GM19468 (cell line): ENCODE results near the gene SLC38A3.

Experiments used
- ATAC-seq: cut with Tn5 transposase; IDR thresholded peaks from one replicate; pipeline ENCODE4 v1.9.1; 2021; ENCODE audit warnings: mild to moderate bottlenecking, moderate library complexity, moderate number of reproducible peaks; ENCODE audit not compliant: unreplicated experiment; ENCODE audit errors: extremely low read depth

SLC38A3 gene

DNA sequence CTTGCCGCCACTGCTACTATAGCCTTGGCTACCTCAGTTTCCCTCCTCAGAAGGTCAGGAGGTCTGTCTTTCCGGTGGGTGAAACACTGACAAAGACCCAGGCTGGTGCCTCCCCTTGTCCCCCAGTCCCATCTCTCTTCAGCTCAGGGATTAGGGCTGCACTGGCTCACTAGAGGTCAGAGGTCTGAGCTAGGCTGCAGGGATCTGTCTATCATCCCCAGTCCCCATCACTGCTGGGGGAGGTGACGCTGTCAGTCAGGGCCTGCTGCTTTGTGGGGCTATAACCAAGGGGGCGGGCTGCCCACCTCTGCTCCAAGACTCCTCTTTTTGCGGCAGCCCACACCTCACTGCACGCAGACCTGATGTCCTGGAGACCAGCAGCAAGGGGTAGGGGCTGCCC, 36.3 kb upstream of the SLC38A3 start:
- no peak for ATAC-seq

DNA sequence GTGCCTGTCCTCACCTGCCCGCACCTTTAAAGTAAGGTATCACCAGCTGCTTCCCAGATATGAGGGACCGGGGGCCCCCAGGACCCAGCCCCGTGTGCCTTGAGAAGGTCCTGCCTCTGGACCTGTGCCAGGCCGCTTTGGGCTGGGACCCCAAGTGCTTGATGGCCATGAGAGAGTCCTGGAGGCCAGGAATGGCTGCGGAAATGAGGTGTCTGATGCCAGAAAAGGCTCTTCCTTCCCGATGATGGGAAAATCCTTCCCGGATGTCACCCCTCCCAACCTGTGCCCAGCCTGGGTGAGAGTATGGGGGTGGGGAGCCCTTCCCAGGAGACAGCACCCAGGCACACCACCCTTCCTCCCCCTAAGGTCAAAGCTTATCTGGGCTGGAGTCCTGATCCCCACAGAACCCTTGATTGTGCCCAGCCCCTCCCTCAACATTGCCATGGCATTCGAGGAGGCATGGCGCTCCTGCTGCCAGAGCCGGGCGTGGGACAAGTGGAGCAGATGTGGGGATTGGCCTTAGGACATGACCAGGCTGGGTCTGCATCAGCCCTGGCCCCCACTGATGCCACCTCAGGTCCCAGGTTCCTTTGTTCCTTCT, 35.7 kb upstream of the SLC38A3 start:
- ATAC-seq, result no peak

DNA sequence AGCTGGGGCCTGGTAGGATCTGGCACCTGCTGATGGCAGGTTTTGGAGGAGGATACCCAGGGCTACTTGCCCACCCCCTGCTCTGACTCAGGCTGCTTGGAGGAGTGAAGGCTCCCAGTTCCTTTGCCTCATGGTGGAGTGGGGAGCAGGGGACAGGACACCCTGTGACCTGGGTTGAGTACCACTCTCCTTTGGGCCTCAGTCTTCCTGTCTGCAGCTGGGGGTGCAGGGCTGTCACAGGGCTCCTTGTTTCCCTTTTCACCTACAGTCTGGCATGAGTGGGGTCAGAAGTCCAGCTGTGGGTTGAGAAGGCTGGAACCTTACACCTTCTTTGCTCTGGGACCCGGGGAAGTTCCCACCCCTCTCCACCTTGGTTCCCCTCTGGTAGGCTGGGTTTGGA, 35.2 kb upstream of the SLC38A3 start:
- no peak for ATAC-seq

DNA sequence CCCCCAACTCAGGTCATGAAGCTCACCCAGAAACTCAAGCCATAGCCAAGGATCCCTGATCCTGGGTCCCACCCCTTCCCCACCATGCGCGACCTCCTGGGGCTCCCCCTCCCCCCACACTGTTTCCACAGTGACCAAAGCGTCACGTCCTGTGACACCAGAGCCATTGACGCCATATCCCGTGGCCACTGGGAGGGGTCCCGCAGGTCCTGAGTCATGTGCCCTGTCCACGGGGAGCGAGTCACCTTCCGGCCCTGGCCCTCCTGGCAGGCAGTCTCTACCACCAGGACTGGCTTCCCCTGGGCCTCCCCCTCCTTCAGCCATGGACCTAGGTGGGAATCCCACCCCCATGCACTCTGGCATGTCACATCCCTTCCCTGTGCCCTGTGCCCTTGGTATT, 34.4 kb upstream of the SLC38A3 start:
- ATAC-seq, result no peak

DNA sequence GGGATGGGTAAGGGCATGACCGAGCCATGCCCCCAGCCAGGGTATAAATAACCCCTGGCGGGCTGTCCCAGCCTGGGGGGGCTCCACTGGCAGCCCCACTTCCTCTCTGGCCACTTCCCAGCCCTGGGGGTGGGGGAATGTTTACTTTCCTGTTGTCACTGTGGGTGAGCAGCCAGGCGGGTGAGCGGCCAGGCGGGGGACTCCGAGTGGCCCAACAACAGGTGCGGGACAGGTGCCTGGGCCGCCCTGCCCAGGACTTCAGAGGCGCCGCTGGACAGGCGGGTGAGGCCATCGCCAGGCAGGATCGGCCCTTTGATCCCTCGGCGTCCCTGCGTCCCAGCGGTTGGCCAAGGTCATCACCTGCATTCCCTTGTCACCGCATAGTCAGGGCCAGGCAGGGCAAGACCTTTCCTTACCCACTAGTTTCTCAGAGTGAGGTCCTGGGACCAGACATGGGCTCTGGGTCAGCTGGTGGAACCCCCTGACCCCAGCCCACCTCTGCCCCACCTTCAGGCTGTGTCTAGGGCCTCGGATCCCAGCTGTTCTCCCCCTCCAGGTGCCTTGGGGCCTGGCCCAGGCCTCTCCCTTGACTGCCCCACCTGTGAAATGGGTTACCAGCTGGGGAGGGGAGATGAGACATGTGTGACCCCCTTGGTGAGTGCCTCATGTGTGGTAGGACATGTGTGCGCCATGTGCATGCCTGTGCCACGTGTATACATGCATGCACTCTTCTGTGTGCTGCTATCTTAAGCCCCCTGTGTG, 33.4 kb upstream of the SLC38A3 start:
- ATAC-seq, result no peak

DNA sequence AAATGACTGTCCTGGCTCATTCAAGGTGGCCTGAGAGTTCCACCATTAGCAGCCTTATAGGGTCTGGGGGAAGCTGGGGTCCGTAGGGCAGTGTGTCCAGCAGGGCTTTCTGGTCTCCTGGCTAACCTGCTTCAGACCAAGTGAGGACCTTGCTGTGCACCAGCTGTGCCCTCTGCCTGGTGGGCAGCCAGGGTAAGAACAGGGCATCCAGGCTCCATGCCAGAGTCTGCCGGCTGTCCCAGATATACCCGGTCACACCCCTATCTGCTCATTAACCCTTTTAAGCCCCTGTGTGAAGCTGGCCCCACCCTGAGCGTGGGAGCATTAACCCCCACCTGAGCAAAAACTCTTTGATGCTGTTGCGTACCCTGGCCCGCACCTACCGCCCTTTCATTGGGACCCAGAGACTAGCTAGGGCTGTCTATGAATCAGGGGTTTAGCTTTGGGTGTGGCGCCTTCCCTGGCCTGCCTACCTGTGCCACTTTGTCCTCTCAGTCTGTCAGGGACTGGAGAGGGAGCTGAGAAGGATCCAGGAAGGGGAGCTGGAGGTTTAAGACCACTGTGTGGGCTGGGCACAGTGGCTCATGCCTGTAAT, 32.3 kb upstream of the SLC38A3 start:
- ATAC-seq, result no peak

DNA sequence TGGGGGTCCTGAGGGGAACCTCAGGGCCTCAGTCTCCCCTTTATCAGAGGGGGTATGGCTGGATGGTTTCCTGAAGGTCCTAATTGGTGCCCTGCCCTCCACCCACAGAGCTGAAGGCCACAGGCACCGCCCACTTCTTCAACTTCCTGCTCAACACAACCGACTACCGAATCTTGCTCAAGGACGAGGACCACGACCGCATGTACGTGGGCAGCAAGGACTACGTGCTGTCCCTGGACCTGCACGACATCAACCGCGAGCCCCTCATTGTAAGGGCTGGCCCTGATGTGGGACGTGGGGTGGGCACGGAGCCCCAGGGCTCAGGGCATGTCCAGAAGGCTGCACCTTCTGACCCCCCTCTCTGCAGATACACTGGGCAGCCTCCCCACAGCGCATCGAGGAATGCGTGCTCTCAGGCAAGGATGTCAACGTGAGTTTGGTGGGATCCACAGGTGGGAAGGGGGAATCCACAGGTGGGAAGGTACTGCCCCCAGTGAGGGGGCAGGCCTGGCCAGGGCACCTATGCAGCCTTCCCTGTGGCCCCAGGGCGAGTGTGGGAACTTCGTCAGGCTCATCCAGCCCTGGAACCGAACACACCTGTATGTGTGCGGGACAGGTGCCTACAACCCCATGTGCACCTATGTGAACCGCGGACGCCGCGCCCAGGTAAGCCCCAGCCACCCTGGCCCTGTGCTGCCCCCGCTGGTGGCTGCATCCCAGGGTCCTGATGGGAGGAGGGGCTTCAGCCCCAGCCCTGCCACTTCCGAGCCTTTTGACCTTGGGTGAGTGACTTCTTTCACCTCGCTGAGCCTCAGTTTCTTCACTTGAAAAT, 31.2 kb upstream of the SLC38A3 start:
- no peak for ATAC-seq

DNA sequence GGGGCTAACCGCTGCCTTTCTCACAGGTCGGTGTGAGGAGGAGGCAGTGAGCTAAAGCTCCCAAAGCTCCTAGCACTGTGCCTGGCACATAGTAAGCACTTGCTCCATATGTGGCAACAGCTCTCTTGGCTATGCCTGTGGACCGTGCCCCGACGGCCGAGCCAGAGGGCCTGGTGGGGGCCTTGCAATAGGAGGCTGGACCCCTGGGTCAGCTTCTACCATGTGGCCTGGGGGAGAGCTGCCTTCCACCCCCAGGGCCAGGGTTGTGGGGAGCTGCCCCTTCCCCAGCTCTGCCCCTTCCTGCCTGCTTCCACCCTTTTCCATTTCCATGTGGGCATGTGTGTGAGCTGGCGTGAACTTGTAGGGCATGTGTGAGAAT, 30.6 kb upstream of the SLC38A3 start:
- ATAC-seq, result no peak

DNA sequence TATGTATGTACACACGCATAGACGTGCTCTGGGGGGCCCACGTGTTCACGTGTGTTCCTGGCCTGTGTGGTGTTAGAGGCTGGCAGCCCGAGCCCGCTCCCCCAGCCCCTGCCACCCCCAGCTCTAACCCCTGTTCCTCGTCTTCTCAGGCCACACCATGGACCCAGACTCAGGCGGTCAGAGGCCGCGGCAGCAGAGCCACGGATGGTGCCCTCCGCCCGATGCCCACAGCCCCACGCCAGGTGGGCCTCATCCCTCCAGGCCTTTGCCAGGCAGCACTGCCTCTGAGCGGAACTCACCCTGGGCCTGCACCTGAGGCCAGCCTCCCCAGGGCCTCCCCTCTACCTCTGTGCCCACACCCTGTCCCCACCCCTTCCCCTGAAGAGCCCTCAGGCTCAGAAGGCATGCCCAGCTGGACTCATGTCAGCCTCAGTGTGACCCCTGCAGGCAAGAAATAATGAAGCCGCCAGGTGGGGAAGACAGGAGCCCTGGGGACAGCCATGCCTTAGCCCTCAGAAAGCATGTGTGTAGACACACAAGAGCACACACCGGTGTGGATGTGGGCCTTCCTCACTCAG, 30.0 kb upstream of the SLC38A3 start:
- ATAC-seq, result no peak

DNA sequence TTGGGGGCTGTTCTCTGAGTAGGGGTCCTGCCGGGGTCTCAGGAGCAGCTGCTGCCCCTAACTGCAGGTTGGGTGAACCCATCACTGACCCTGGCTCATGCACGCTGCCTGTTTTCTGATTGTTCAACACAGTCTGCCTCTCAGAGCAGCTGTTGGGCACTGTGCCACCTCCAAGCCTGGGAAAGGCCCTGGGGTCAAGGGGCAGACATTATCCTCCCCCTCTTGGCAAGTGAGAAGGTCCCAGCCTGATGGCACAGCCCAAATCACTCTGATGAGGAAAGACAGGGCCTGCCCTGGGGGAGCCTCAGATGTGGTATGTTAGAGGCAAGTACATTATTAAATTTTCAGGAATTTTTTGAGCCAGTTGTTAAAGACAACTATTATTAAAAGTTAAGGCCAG, 27.7 kb upstream of the SLC38A3 start:
- ATAC-seq, result no peak

DNA sequence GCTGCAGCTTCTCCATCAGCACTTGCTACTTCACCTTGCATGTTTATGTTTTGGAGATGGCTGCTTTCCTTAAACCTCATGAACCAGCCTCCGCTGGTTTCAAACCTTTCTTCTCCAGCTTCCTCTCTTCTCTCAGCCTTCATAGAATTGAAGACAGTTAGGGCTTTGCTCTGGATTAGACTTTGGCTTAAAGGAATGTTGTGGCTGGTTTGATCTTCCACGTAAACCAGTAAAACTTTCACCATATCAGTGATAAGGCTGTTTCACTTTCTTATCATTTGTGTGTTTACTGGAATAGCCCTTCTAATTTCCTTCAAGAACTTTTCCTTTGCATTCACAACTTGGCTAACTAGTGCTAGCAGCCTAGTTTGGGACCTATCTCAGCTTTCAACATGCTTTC, 25.4 kb upstream of the SLC38A3 start:
- no peak for ATAC-seq

DNA sequence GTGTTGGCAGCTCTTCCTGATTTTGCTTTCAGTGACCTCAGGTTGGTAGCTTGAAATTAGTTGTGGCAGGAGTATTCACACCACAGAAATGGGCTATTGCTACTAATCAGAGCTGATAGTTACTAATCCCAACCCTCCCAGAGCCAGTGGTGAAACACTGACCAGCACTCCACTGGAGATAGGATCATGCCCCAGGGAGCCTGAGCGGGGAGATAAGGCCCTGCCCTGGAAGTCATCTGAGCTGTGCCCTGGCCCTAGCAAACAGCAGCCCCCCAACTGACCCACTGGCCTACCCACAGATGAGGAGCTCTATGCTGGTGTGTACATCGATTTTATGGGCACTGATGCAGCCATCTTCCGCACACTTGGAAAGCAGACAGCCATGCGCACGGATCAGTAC, 23.1 kb upstream of the SLC38A3 start:
- no peak for ATAC-seq

DNA sequence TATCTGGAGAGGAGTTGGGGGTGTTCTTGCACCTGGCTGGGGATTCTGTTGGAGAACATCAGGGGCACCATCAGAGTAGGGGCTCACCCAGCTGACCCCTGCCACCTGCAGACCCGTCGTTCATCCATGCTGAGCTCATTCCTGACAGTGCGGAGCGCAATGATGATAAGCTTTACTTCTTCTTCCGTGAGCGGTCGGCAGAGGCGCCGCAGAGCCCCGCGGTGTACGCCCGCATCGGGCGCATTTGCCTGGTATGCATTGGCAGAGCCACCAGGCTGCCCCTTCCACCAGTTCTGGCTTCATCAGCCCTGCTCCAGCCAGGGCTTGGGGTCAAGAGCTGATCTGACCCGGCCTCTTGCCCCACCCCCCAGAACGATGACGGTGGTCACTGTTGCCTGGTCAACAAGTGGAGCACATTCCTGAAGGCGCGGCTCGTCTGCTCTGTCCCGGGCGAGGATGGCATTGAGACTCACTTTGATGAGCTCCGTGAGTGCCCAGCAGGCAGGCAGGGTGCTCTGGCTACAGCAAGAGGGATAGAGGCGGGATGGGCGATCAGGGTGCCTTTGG, 22.5 kb upstream of the SLC38A3 start:
- no peak for ATAC-seq

DNA sequence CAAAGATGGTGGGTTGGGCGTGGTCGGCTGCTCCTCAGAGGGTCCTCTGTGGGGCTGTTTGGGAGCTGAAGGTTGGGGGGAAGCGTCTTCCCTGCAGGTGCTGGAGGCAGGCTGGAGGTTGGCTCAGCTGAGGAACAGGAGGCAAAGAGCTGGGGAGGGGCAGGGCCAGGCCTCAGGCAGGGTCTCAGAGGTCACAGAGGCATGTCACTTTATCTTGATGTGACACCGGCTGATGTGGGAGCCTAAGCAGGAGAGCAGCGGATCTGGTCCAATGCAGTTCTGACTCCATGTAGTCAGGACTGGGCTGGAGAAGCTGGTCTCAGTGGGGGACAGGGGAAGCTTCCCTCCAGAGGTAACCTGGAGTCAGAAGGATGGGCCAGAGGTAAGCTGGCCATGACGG, 21.3 kb upstream of the SLC38A3 start:
- no peak for ATAC-seq

DNA sequence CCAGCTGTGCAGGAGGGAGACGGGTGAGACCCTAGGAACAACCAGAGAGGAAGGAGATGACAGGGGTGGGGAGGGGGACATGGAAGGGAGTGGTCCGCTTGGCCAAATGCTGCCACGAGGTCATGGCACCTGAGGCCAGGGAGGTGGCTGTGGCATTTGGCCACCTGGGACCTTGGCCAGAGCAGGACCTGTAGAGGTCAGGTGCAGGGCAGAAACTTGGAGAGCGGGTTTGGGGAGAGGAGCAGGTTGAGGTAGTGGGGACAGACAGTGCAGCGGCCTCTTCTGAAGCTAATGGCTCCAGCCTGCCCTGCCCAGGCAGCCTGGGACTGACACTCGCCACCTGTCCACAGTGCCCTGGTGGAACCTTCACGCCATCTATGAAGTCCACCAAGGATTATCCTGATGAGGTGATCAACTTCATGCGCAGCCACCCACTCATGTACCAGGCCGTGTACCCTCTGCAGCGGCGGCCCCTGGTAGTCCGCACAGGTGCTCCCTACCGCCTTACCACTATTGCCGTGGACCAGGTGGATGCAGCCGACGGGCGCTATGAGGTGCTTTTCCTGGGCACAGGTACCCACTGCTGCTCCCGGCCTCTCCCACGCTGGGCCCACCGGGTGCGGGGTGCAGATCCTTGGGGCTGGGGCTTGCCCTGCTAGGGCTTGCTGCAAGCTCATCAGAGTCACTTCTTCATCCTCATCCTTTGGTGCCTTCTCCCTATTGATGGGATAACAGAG, 20.7 kb upstream of the SLC38A3 start:
- ATAC-seq, result no peak

DNA sequence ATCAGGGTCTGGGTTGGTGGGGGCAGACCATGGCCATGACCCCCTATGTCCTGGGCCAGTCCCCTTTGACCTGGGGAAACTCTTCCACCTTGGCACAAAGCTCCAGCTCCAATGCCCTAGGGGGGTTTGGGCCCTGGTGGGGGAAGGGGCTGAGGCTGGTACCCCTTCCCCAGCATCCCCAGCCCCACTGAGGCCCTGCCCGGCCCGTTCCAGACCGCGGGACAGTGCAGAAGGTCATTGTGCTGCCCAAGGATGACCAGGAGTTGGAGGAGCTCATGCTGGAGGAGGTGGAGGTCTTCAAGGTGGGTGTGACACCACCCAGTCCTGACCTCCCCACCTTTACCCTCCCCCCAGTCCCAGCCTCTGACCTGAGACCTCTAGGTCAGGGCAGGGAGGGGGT, 19.8 kb upstream of the SLC38A3 start:
- ATAC-seq, result no peak

DNA sequence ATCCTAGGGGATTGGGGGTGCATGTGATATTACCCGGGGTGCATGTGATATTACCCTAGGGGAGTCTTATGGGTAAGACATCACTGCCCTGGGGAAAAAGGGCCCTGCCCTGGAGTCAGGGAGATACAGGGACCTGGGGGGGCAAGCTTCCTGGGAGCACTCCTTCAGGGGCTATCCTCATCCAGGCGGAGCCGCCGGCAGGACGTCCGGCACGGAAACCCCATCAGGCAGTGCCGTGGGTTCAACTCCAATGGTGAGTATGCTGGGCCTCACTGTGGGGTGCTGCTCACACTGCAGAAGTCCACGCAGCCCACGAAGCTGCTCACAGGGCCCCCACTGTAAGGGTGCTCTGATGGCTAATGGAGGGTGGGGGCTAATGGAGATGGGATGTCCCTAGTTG, 19.0 kb upstream of the SLC38A3 start:
- ATAC-seq, result no peak

DNA sequence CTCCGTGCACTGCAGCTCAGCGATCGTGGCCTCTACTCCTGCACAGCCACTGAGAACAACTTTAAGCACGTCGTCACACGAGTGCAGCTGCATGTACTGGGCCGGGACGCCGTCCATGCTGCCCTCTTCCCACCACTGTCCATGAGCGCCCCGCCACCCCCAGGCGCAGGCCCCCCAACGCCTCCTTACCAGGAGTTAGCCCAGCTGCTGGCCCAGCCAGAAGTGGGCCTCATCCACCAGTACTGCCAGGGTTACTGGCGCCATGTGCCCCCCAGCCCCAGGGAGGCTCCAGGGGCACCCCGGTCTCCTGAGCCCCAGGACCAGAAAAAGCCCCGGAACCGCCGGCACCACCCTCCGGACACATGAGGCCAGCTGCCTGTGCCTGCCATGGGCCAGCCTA, 17.3 kb upstream of the SLC38A3 start:
- ATAC-seq, result no peak

DNA sequence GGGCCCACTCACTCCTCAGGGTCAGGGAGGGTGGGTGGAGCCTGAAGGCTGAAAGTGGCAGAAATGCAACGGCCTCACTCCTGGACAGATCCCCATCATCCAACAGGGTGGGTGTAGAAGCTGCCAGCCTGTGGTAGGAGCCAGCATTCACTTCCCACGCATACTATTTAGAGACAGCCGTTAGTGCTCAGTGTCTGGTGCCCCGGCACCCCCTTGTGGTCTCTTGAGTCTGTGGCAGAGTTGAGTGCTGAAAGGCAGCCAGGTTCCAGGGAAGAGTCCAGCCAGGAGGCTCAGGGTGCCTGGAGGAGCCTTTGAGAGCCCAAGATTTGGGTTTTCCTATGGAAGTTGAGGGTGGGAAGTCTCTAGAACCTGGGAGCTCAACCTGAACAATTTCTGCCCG, 15.8 kb upstream of the SLC38A3 start:
- ATAC-seq, result no peak

DNA sequence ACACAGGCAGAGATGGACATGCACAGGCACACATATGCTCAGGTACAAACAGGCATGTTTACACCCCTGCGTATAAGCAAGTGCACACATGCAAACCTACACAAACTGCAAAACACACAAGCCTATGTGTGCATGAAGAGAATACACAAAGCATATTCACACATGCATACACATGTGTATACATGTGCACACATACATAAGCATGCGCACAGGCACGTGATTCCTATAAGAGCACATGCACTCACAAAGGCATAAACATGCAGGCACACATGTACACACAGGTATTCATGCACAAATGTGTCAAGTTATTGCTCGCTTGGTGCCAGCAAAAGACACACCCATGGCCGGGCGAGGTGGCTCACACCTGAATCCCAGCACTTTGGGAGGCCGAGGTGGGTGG, 15.1 kb upstream of the SLC38A3 start:
- ATAC-seq, result no peak
